Parathyroid adenoma (tissue), 2 donors: ENCODE data around the gene TEN1.
A peak's percentile ranks its signal among the peaks of the same experiment; 100 is the strongest.

Source experiments
- H2AFZ ChIP-seq: fragments of 300-600 bp; sonication (generic); one replicate; pipeline ENCODE4 v1.7.0; 2017; ENCODE audit warnings: antibody characterized with exemption, mild to moderate bottlenecking
- H3K27ac ChIP-seq: fragments of 300-600 bp; sonication (generic); one replicate; pipeline ENCODE4 v1.7.0; 2017
- H3K27me3 ChIP-seq: fragments of 300-600 bp; sonication (generic); one replicate; pipeline ENCODE4 v1.7.0; 2017; ENCODE audit warnings: low read length; ENCODE audit not compliant: control insufficient read depth, insufficient read depth
- H3K36me3 ChIP-seq: fragments of 300-600 bp; sonication (generic); one replicate; pipeline ENCODE4 v1.7.0; 2017; ENCODE audit warnings: low read length; ENCODE audit not compliant: control insufficient read depth, insufficient read depth
- H3K4me1 ChIP-seq: fragments of 300-600 bp; sonication (generic); one replicate; pipeline ENCODE4 v1.7.0; 2017; ENCODE audit warnings: control low read depth
- H3K4me2 ChIP-seq: fragments of 300-600 bp; sonication (generic); one replicate; pipeline ENCODE4 v1.7.0; 2017; ENCODE audit warnings: low read length
- H3K4me3 ChIP-seq: fragments of 300-600 bp; sonication (generic); one replicate; pipeline ENCODE4 v1.7.0; 2017; ENCODE audit warnings: low read depth, low read length
- H3K79me2 ChIP-seq: fragments of 300-600 bp; sonication (generic); one replicate; pipeline ENCODE4 v1.7.0; 2017; ENCODE audit warnings: control low read depth
- H3K9ac ChIP-seq: fragments of 300-600 bp; sonication (generic); one replicate; pipeline ENCODE4 v1.7.0; 2017; ENCODE audit warnings: mild to moderate bottlenecking
- H3K9me3 ChIP-seq: fragments of 300-600 bp; sonication (generic); one replicate; pipeline ENCODE4 v1.7.0; 2017; ENCODE audit warnings: low read length; ENCODE audit not compliant: control insufficient read depth
- TF ChIP-seq, protein P1 (sequence below): fragments of 300-600 bp; sonication (generic); IDR thresholded peaks from one replicate; pipeline ENCODE4 v1.7.0; 2017; ENCODE audit warnings: antibody characterized with exemption, mild to moderate bottlenecking
- donor health status: primary hyperparathyroidism.

Gene TEN1

DNA sequence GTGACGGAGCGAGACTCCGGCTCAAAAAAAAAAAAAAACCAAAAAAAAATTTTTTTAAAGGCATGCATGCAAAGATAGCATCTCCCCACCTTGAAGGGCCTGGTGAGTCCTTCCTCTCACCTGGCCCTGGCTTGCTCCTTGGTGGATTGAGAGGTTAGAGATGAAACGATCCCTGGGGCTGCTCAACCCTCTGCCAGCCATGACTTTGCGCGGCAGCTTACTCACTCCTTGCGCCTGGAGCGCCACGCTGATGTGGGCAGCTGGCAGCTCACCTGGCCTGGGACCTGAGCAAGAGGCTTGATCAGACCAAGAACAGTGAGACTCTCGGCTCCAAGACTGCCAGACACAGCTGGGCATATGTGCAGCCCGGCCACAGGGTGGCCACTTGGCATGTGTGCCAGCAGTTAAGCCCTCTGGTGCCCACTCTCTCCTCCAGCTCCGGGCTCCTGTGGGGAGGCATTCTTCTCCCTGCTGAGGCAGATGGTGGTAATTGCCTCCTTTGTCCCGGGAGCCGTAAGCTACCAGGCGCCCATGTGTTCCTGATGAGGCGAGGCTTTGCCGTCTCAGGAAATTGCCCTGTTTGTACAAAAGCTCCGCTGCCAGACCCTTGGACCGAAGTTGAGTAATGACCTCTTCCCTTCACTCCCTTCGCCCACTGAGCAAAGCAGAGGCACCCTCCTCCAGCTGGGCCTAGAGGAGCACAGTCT, 53.2 kb downstream of the TEN1 start:
- Histone ChIP-seq H3K36me3 (no peaks in the 10 kb centered on the region), H3K4me2 (no peak overlapping the region), H3K27me3 (no peaks in the 10 kb centered on the region), H3K79me2 (no peaks in the 10 kb centered on the region), H2AFZ (peak overlapping the region; percentile 87), H3K9ac (no peak overlapping the region), H3K4me1 (peaks cover 15% of the 10 kb centered on the region), H3K9me3 (no peaks in the 10 kb centered on the region), H3K4me3 (no peak overlapping the region), H3K27ac (peak overlapping the region; percentile 39)
- TF ChIP-seq, protein P1, sequence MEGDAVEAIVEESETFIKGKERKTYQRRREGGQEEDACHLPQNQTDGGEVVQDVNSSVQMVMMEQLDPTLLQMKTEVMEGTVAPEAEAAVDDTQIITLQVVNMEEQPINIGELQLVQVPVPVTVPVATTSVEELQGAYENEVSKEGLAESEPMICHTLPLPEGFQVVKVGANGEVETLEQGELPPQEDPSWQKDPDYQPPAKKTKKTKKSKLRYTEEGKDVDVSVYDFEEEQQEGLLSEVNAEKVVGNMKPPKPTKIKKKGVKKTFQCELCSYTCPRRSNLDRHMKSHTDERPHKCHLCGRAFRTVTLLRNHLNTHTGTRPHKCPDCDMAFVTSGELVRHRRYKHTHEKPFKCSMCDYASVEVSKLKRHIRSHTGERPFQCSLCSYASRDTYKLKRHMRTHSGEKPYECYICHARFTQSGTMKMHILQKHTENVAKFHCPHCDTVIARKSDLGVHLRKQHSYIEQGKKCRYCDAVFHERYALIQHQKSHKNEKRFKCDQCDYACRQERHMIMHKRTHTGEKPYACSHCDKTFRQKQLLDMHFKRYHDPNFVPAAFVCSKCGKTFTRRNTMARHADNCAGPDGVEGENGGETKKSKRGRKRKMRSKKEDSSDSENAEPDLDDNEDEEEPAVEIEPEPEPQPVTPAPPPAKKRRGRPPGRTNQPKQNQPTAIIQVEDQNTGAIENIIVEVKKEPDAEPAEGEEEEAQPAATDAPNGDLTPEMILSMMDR = peak; percentile 27

DNA sequence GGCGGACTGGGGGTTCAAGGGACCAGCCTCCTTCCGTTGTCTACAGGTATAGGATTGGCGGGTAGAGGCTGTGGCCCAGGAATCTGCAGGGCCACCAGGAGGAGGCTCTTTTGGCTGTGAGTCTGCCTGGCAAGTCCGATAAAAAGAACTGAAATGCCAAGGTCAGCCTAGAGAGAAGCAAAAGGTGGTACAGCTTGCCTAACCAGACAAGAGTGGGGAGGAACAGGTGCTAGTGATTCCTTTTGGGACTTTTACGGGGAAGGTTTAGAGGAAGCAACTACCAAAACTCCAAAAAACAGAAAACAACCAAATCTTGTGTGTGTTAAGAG, 53.7 kb downstream of the TEN1 start:
- peak overlapping the region; percentile 87 for H2AFZ ChIP-seq
- H3K27ac ChIP-seq = no peak overlapping the region
- H3K4me3 ChIP-seq = no peak overlapping the region
- no peaks in the 10 kb centered on the region for H3K79me2 ChIP-seq
- H3K4me1 ChIP-seq = peaks cover 11% of the 10 kb centered on the region
- no peak overlapping the region for H3K4me2 ChIP-seq
- H3K27me3 ChIP-seq = no peaks in the 10 kb centered on the region
- no peaks in the 10 kb centered on the region for H3K9me3 ChIP-seq
- TF ChIP-seq, protein P1 = no peak
- no peaks in the 10 kb centered on the region for H3K36me3 ChIP-seq
- H3K9ac ChIP-seq = no peak overlapping the region

DNA sequence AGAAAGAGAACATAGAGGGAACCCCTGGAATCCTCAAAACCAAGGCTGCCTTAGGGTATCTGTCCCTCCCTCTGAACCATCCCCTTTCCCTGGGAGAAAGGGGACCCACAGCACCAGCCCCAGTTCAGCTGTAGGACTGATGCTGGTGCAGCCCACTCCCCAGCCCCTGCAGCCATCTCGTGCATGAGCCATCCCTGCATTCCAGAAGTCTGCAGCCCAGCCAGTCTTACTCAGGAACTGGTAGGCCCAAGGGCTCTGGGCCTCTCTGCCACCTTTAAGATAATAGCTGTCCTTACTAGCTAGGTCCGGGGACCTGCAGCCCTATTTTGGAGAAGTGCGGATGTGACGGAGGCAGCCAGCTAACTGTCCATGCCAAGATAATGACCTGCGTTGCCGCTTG, 54.1 kb downstream of the TEN1 start:
- H3K4me2 ChIP-seq = no peak overlapping the region
- H2AFZ ChIP-seq = no peak overlapping the region
- TF ChIP-seq, protein P1 = no peak
- H3K36me3 ChIP-seq = no peaks in the 10 kb centered on the region
- H3K9me3 ChIP-seq = no peaks in the 10 kb centered on the region
- H3K4me3 ChIP-seq = no peak overlapping the region
- H3K27me3 ChIP-seq = no peaks in the 10 kb centered on the region
- no peak overlapping the region for H3K9ac ChIP-seq
- H3K27ac ChIP-seq = no peak overlapping the region
- no peaks in the 10 kb centered on the region for H3K79me2 ChIP-seq
- H3K4me1 ChIP-seq = peaks cover 8% of the 10 kb centered on the region

DNA sequence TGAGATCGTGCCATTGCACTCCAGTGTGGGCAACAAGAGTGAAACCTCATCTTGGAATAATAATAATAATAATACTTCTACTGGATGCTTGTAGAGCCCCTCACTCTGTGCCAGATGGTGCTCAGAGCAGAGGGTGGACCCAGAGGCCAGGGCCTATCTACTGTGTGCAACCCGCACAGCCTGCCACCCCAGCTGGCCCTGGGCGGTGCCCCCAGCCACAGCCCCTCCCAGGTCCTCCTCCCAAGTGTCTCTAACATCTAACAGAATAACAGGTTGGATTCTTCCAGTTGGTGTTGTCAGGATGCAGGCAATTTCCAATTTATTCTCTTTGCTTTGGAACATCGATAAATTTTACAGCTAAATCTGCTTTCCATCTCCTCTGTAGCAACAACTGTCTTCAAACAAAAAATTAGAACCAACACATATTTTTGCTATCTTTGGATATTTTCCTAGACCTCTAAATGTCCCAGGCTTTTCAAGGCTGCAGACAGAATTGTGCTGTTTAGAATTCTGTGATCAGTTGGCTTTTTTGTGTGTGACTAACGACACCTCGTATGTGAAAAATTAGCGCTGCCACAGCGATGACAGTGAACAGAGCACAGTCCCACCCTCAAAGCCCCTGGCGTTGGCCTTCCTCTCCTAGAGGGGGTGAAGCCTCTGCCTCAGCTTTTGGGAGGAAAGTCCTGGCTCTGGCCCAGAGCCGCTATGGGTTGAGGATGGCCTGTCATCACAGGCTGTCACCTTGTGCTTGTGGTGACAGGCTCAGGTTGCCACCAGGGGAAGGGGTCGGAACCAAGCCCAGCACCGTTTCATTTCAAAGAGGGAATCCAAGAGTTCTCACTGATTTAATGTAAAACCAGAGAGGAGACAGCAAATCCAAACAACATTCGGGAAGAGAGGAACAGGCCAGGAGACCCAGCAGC, 55.6 kb downstream of the TEN1 start:
- H3K27me3 ChIP-seq = no peaks in the 10 kb centered on the region
- H2AFZ ChIP-seq = no peak overlapping the region
- peaks cover 7% of the 10 kb centered on the region for H3K4me1 ChIP-seq
- H3K9ac ChIP-seq = no peak overlapping the region
- no peaks in the 10 kb centered on the region for H3K79me2 ChIP-seq
- no peak overlapping the region for H3K4me2 ChIP-seq
- no peak overlapping the region for H3K27ac ChIP-seq
- TF ChIP-seq, protein P1 = no peak
- no peak overlapping the region for H3K4me3 ChIP-seq
- no peaks in the 10 kb centered on the region for H3K36me3 ChIP-seq
- H3K9me3 ChIP-seq = no peaks in the 10 kb centered on the region
